HuH-7 (cell line): ENCODE data around the gene PSG7.
A peak's percentile ranks its signal among the peaks of the same experiment; 100 is the strongest.
"Not testable (repeated sequence)": the region's sequence is repeated elsewhere in the genome, so short reads cannot be mapped to it uniquely, and the experiment has no call there.

Experiments
- DNase-seq: peaks from one replicate; pipeline ENCODE4 v3.0.0; 2011; ENCODE audit warnings: low spot score

Gene PSG7

GRCh38 chr19:42937107-42937506 lies at the start of gene PSG7:
PSG7 (minus strand) TSS chr19:42937207; CDS start chr19:42937076, 131 bp downstream.
- DNase-seq, result not testable (repeated sequence)

- DNase-seq, result no peak
Measured at GRCh38 chr19:42985588-42985987, 48.6 kb upstream of the PSG7 start.

GRCh38 chr19:42982111-42982510 lies 45.1 kb upstream of the PSG7 start:
- DNase-seq, result not testable (repeated sequence)

- not testable (repeated sequence) for DNase-seq
Measured at GRCh38 chr19:42971451-42971850, 34.4 kb upstream of the PSG7 start.

- DNase-seq, result no peak
Measured at GRCh38 chr19:42965176-42965575, 28.2 kb upstream of the PSG7 start.

GRCh38 chr19:42961119-42961518 lies 24.1 kb upstream of the PSG7 start:
- no peak for DNase-seq

- DNase-seq, result not testable (repeated sequence)
Measured at GRCh38 chr19:42952126-42952525, 15.1 kb upstream of the PSG7 start.

- DNase-seq, result not testable (repeated sequence)
Measured at GRCh38 chr19:42951476-42951875, 14.5 kb upstream of the PSG7 start.

GRCh38 chr19:42942187-42942789 lies 5.3 kb upstream of the PSG7 start:
- DNase-seq, result no peak

- DNase-seq, result not testable (repeated sequence)
Measured at GRCh38 chr19:42934726-42935125, 2.3 kb downstream of the PSG7 start.

- DNase-seq, result not testable (repeated sequence)
Measured at GRCh38 chr19:42934183-42934582, 2.8 kb downstream of the PSG7 start.

GRCh38 chr19:42933412-42933811 lies 3.6 kb downstream of the PSG7 start:
- DNase-seq, result not testable (repeated sequence)

- not testable (repeated sequence) for DNase-seq
Measured at GRCh38 chr19:42932485-42933101, 4.4 kb downstream of the PSG7 start.

- DNase-seq, result not testable (repeated sequence)
Measured at GRCh38 chr19:42930214-42930613, 6.8 kb downstream of the PSG7 start.

GRCh38 chr19:42928896-42929295 lies 8.1 kb downstream of the PSG7 start:
- DNase-seq, result no peak

GRCh38 chr19:42926781-42927180 lies 10.2 kb downstream of the PSG7 start:
- no peak for DNase-seq

GRCh38 chr19:42923106-42923505 lies 13.9 kb downstream of the PSG7 start:
- DNase-seq, result peak; percentile 8

GRCh38 chr19:42920971-42921370 lies 16.0 kb downstream of the PSG7 start:
- DNase-seq, result not testable (repeated sequence)

GRCh38 chr19:42919757-42920079 lies 17.3 kb downstream of the PSG7 start:
- DNase-seq, result no peak

- DNase-seq, result peak; percentile 15
Measured at GRCh38 chr19:42919070-42919756, 17.8 kb downstream of the PSG7 start.

- DNase-seq, result not testable (repeated sequence)
Measured at GRCh38 chr19:42918377-42919069, 18.5 kb downstream of the PSG7 start.

- not testable (repeated sequence) for DNase-seq
Measured at GRCh38 chr19:42917634-42918033, 19.4 kb downstream of the PSG7 start, which contains the start of gene PSG6. PSG6 (minus strand) TSS chr19:42917894; CDS start chr19:42917792, 102 bp downstream.

GRCh38 chr19:42916931-42917330 lies 20.1 kb downstream of the PSG7 start:
- DNase-seq, result not testable (repeated sequence)
